GM12892 (cell line): ENCODE data around the gene MACROD1.
A peak's percentile ranks its signal among the peaks of the same experiment; 100 is the strongest.
"Not testable (repeated sequence)": the region's sequence is repeated elsewhere in the genome, so short reads cannot be mapped to it uniquely, and the experiment has no call there.

ENCODE experiments used
- DNase-seq: peaks from one replicate; pipeline ENCODE4 v3.0.0; 2011; ENCODE audit not compliant: insufficient read length
- FAIRE-seq: peaks from 2 replicates; lab custom pipeline; 2011; peaks lifted over from hg19 to GRCh38; lab: Jason Lieb, UNC
- POLR2A ChIP-seq: IDR thresholded peaks from 2 replicates; pipeline ENCODE4 v1.6.1; 2011; ENCODE audit warnings: low read depth, low read length, control low read depth
- POLR2AphosphoS5 ChIP-seq: IDR thresholded peaks from 2 replicates; pipeline ENCODE4 v1.6.1; 2011; ENCODE audit warnings: low read depth, low read length, control low read depth
- TAF1 ChIP-seq: IDR thresholded peaks from 2 replicates; pipeline ENCODE4 v1.6.1; 2011; ENCODE audit warnings: low read depth, mild to moderate bottlenecking, control low read depth, low read length, borderline replicate concordance

MACROD1 gene

DNA sequence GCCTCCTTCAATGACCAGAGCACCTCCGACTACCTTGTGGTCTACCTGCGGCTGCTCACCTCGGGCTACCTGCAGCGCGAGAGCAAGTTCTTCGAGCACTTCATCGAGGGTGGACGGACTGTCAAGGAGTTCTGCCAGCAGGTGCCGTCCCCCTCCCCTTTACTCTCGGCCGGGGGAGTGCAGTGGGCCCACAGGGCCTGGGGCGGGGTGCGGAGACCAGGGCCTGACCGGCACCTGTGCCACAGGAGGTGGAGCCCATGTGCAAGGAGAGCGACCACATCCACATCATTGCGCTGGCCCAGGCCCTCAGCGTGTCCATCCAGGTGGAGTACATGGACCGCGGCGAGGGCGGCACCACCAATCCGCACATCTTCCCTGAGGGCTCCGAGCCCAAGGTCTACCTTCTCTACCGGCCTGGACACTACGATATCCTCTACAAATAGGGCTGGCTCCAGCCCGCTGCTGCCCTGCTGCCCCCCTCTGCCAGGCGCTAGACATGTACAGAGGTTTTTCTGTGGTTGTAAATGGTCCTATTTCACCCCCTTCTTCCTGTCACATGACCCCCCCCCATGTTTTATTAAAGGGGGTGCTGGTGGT lies 168.7 kb downstream of the MACROD1 start:
- FAIRE-seq = no peak
- TF ChIP-seq POLR2A (no peak), TAF1 (no peak), POLR2AphosphoS5 (no peak)
- DNase-seq = no peak

DNA sequence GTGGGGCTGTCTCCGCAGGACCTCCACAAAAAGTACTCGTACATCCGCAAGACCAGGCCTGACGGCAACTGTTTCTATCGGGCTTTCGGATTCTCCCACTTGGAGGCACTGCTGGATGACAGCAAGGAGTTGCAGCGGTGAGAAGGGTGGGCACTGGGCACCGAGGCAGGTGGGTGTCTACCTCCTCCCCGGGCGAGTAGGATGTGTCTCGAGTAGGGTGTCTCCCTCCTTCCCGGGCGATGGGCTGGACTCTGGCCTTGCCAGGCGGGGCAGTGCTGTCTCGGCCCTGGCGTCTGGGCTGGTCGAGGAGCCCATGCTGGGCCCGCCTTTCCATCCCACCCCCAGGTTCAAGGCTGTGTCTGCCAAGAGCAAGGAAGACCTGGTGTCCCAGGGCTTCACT lies 169.4 kb downstream of the MACROD1 start:
- TF ChIP-seq TAF1 = no peak
- TF ChIP-seq POLR2A = no peak
- TF ChIP-seq POLR2AphosphoS5 = no peak; the same call in 1 of the 2 replicates
- FAIRE-seq = no peak
- DNase-seq = no peak

DNA sequence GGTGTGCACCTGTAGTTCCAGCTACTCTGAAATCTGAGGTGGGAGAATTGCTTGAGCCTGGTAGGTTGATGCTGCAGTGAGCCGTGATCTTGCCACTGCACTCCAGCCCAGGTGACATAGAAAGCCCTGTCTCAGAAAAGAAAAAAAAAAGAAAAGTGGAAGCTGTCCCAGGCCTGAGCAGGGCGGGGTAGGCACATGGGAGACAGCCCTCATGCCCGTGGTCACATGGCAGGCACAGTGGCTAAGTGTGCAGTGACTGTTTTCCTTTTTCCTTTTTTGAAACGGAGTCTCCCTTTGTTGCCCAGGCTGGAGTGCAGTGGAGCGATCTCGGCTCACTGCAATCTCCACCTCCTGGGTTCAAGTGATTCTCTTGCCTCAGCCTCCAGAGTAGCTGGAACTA lies 171.9 kb downstream of the MACROD1 start:
- FAIRE-seq (no peak), DNase-seq (no peak)
- TF ChIP-seq POLR2A (no peak), TAF1 (no peak), POLR2AphosphoS5 (no peak)

DNA sequence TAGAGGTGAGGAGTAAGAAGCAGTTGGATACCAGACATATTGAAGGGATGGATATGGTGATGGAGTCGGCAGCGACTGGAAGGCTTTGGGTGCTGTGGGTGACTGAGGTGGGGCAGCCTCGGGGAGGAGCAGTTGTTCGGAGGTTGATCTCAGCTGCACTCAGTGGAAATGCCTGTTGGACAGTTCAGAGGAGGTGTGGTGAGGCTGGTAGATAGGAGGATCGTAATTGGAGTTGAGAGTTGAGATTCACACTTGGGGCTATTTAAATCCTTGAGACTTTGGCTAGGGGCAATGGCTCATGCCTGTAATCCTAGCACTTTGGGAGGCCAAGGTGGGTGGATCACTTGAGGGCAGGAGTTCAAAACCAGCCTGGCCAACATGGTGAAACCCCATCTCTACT lies 172.8 kb downstream of the MACROD1 start:
- DNase-seq (no peak), FAIRE-seq (no peak)
- no peak for TF ChIP-seq POLR2A
- TF ChIP-seq POLR2AphosphoS5 = no peak
- TF ChIP-seq TAF1 = no peak

DNA sequence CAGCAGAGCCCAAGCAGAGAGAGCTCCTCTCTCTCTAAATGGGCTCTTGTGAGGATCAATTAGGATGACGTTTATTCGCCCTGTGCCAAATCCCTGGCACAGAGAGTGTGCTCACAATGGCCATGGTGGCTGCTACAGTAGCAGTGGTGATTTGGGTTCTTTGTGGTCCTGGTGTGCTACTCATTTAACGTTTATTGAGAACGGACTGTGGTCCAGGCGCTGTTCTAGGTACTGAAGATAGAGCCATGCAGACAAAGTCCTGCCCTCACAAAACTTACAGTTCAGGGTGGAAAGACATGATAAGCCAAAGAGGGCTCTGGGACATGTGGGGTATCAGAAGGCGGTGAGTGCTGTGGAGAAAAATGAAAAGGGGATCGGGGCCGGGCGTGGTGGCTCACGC lies 174.4 kb downstream of the MACROD1 start:
- FAIRE-seq (no peak), DNase-seq (no peak)
- TF ChIP-seq POLR2A (no peak), POLR2AphosphoS5 (no peak), TAF1 (no peak)

DNA sequence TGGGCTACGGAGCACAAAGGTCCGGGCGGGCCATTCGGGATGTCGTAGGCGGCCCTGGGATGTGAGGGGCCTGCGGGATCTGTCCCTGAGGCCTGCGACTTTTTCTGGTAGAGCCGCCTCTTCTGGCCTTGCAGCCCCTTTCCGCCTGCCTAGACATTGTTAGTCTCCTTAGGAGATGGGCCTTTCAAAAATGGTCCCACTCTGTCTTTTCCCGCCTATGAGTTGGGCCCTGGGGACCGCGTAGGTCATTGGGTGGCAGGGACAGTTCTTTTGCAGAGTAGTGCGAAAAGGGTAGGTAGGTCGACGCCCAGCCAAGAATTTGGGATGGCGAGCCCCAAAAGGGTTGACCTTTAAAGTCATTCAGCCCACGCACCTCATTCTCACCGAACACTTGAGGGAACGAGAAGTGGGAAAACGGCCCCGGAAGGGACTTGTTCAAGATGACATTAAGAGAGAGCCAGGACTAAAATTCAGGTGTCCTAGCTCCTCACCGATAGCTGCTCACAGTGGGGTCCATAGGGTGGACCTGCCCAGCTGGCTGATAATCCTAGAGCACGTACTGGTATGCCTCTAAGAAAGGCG lies 178.9 kb downstream of the MACROD1 start:
- no peak for FAIRE-seq
- TF ChIP-seq POLR2A = no peak
- DNase-seq = no peak

DNA sequence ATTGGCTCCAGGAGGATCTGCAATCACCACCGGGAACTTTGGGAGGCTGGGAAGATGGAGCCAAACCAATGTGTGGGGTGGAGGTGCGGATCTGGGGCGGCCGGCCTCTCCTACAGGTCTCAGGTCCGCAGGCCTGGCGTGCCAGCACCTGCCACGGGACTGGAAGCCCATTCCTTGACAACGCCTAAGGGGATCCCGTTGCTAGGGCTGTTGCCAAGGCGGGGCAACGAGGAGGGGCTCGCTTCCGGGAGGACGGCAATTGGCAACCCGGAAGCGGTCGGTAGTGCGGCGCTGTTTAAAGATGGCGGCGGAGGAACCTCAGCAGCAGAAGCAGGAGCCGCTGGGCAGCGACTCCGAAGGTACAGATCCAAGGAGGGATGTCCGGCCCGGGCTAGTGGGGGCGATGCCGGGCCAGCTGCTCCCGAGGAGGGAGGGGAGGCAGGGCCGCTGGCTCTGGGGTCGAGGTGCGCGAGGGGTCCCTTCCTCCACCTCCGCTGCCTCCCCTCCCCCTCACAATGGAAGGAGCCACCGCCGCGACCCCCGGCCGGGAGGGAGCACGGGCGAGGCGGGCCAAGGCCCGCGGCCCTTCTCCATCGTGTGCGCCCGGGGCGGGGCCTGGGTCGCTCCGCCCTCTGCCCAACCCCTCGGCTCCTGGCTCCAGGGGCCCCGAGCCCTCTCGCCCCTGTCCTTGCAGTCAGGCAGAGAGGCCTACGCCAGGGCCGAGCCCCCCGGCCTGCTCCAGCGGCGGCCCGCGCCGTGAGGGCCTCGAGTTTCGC lies 179.6 kb downstream of the MACROD1 start, which contains the start of gene OTUB1:
Gene OTUB1 (plus strand): TSS at position 283 of the 776 bp plus-strand sequence. CDS start 19 bp downstream, at position 302.
- FAIRE-seq = peak; percentile 100
- peak; percentile 98 for DNase-seq
- TF ChIP-seq POLR2A (peak; percentile 89), TAF1 (peak; percentile 95), POLR2AphosphoS5 (peak; percentile 82)

DNA sequence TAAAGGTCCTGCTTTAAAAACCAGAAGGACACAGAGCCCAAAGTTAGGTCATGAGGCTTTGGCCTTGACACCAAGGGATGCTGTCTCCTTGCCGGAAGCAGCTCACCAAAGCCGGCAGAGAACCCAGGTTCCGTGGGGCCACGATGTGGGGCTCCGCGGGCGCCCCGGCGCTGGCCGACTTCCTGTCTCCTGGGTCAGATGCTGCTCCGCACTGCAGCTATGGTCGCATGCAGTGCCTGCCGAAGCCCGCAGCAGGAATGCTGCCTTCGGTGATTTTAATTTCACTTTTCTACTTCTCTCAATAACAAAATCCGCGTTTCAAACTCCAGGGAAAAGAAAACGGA lies 180.1 kb downstream of the MACROD1 start:
- TF ChIP-seq TAF1 (no peak), POLR2AphosphoS5 (no peak), POLR2A (no peak)
- FAIRE-seq (no peak), DNase-seq (peak; percentile 70)

DNA sequence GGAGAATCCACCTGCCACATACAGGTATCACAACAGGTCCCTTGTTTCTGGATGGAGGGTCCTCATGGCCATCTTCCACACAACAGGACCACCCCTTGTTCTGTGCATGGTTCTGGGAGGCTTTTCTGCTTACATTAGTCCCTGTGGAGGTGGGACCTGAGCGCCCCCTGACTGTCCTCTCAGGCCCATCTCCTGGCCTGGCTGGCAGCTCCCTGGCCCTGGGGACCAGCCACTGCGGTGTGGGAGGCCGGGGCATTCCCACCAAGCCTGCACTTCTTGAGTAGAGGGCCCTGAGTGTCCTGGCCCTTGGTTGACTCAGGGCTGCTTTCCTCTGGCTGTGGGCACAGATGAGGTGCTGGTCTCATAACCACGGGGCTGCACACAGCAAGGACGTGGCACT lies 186.5 kb downstream of the MACROD1 start:
- peak; percentile 11; the same call in 1 of the 2 replicates for TF ChIP-seq POLR2A
- no peak for TF ChIP-seq POLR2AphosphoS5
- TF ChIP-seq TAF1 = no peak
- no peak for FAIRE-seq
- DNase-seq = no peak

DNA sequence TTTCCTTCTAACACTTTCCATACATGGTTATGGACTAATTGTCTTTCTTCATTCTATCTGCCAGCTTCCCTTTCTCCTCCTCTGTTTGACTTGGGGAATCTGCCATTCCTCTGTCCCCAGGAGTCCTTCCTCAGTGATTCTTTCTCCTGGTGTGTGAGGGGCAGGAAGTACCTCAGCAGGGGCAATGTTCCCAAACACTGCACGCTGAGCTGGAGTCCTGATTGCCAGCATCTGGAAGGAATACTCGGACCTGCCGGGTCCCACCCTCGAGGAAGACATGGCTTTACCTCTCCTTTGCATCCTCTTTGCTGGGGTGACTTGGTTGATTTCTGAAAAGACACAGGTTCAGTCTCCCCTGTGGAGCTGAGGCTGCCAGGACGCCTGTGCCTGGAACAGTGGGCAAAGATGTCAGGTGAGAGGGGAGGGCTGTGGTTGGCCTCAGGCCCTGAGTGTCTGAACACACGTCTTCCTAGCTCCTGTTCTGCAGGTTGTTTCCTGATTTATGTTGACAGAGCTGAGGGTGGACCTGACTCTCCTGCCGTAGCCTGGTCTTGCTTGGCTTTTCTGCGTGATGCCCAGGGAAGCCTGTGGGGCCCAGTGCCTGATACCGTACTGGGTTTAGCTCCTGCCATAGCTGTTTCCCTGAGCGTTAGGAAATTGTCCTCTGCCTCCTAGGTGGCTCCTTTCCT lies 187.2 kb downstream of the MACROD1 start:
- no peak for FAIRE-seq
- DNase-seq = no peak
- TF ChIP-seq POLR2AphosphoS5 (no peak), POLR2A (no peak; the same call in 1 of the 2 replicates), TAF1 (no peak)

DNA sequence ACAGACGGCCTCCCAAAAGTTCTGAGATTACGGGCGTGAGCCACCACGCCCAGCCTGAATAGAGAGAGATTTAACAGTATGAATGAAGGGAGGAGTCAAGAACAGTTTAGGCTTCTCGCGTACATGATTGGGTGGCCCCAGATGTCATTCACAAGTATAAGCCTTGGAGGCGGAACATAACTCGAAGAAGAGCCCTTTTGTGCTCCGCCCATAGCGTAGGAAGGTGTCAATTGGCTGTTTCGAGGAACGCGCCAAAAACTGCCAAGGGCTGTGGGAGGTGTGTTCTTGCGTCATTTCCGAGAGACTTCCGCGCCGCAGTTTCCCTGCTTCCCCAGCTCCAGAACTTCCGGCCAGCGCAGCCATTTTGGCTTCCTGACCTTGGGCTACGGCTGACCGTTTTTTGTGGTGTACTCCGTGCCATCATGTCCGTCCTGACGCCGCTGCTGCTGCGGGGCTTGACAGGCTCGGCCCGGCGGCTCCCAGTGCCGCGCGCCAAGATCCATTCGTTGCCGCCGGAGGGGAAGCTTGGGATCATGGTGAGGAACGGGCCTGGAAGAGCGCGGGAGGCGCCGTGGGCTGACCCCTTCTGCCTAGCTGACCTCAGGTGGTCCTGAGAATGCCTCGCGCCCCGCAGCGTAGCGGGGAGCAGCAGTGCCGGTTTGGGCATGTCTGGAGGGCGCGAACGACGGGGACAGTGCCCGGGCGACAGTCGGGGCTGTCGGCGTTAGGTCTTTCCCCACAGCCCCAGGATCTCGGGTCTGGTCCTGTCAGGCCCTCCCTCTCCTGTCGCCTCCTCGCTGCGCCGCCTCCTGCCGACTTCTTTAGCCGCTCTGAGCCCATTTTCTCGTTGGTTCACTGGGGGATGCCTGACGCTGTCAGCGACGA lies 191.4 kb downstream of the MACROD1 start, which contains the start of gene COX8A:
Gene COX8A (plus strand): TSS at position 362 of the 885 bp plus-strand sequence. CDS start 61 bp downstream, at position 423.
- peak; percentile 86 for TF ChIP-seq POLR2A
- peak; percentile 78 for TF ChIP-seq TAF1
- peak; percentile 89 for TF ChIP-seq POLR2AphosphoS5
- FAIRE-seq = peak; percentile 98
- DNase-seq = peak; percentile 96

DNA sequence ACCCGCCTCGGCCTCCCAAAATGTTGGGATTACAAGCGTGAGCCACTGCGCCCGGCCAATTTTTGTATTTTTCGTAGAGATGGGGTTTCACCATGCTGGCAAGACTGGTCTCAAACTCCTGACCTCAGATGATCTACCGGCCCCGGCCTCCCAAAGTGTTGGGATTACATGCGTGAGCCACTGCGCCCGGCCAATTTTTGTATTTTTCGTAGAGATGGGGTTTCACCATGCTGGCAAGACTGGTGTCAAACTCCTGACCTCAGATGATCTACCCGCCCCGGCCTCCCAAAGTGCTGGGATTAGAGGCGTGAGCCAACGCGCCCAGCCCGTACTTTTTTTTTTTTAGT lies 192.0 kb downstream of the MACROD1 start:
- not testable (repeated sequence) for FAIRE-seq, DNase-seq
